ENCODE data around the gene PAK1. TPM values are rescaled to one million over a fixed set of nuclear protein-coding genes. Genes with fewer than 3 reads are reported as not detected.

The PAK1 gene
- total RNA-seq, 2 donors from 2014 or later = 110 to 124 TPM

GRCh38 chr11:77444261-77444660, 29.6 kb downstream of the PAK1 start:
- DNase-seq (no peak), ATAC-seq (no peak)
- intact Hi-C loops (cut with DNase I, micrococcal nuclease) = no loop called here

GRCh38 chr11:77442394-77443053, 31.4 kb downstream of the PAK1 start:
- ATAC-seq = peak; percentile 11
- intact Hi-C loops (cut with DNase I, micrococcal nuclease) = no loop called here
- no peak for DNase-seq

GRCh38 chr11:77441426-77441825, 32.5 kb downstream of the PAK1 start:
- ATAC-seq (peak; percentile 58), DNase-seq (no peak)
- intact Hi-C loops (cut with DNase I, micrococcal nuclease) = no loop called here

- no peak for ATAC-seq
- DNase-seq = no peak
- intact Hi-C loops (cut with DNase I, micrococcal nuclease) = no loop called here
Measured at GRCh38 chr11:77440678-77441077, 33.2 kb downstream of the PAK1 start.

DNA sequence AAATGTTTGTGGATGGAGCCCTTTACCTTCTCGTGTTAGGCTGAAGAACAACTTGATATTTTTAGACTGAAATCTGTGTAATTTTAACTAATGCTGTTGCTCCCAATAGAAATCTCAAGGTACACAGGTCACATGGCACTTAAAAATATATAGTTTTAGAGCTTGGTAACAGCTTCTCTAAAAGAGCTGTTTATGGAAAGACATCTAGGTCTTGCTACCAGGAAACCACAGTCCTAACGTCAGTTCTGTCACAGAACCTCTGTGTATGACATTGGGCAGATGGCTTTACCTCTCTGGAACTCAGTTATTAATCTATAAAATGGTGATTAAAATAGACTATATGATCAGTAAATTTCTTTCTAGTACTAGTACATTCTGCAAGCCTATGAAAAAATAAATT, 35.4 kb downstream of the PAK1 start:
- intact Hi-C loops (cut with DNase I, micrococcal nuclease) = no loop called here
- DNase-seq (no peak), ATAC-seq (no peak)

DNA sequence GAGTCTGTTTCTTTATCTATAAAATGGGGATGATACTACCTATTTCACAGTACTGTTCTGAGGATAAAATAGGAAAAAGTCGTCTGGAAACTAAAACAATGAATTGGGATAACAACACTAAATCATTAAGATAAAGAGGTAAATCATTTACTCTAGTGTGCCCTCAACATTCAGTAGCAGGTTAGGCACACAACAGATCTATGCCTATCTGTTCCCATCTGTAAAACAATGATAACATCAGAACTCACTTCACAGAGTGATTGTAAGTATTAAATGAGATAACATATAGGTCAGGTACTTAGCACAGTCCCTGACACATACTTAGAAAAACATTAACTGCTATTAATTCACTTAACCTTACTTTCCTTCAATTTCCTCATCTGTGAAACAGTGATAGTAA, 36.9 kb downstream of the PAK1 start:
- intact Hi-C loops (cut with DNase I, micrococcal nuclease) = no loop called here
- DNase-seq (no peak), ATAC-seq (peak; percentile 54)

DNA sequence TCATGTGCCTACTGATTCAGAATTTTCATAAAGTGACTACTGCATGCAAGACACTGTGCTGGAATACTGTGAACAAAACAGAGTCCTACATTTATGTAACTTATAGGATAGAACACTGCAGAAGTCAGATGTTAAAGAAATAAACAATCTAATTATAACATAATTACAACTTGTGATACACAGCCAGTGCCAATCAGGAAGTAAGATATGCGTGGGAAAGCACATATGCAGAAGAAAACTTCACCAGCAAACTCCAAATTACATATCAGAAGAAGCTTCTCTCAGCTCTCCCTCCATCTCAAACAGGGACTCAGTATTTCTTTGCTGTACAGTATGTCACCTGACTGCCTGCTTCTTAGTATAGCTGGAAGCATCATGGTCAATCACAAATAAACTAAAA, 37.4 kb downstream of the PAK1 start:
- ATAC-seq = peak; percentile 64
- intact Hi-C loops (cut with DNase I, micrococcal nuclease) = no loop called here
- no peak for DNase-seq

GRCh38 chr11:77435972-77436371, 37.9 kb downstream of the PAK1 start:
- DNase-seq = no peak
- intact Hi-C loops (cut with DNase I, micrococcal nuclease) = no loop called here
- ATAC-seq = peak; percentile 65

- ATAC-seq (no peak), DNase-seq (no peak)
- intact Hi-C loops (cut with DNase I, micrococcal nuclease) = no loop called here
Measured at GRCh38 chr11:77431813-77432212, 42.1 kb downstream of the PAK1 start.

DNA sequence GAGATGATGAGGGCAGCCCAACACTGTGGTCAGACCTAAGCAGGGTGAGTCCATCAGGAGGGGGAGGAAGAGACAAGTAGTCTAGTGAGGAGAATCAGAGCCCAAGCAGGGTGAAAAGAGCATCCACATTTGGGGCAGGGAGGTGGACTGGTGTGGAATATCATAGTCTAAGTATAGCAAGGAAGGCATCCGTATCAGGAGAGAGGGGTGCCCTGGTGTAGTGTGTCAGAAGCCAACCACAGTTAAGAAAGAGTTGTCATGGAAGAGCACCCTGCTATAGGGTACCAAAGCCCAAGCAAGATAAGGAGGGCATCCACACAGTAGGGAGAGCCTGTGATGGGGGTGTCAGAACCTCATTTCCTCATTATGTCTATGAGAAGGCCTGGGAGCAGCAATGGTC, 45.3 kb downstream of the PAK1 start:
- intact Hi-C loops (cut with DNase I, micrococcal nuclease) = no loop called here
- ATAC-seq (no peak), DNase-seq (no peak)

DNA sequence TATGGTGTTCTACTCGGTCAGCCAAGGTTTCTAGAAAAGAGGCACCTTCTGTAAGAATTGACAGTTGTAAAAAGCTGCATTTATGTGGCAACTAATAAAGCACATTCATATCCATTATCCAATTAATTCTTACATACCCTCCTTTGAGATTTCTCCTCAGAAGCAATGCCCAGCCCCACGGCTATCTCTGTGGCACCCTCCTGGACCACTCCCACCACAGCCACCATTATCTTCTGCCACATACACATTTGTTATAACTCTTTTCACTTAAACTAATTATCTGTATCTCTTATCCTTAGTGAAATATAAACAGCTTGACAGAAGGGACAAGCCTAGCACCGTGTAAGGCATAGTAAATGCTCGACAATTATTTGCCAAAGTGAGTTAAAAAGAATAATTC, 48.5 kb downstream of the PAK1 start:
- ATAC-seq (no peak), DNase-seq (no peak)
- intact Hi-C loops (cut with DNase I, micrococcal nuclease) = no loop called here

- ATAC-seq (no peak), DNase-seq (no peak)
- intact Hi-C loops (cut with DNase I, micrococcal nuclease) = no loop called here
Measured at GRCh38 chr11:77424644-77425043, 49.2 kb downstream of the PAK1 start.

DNA sequence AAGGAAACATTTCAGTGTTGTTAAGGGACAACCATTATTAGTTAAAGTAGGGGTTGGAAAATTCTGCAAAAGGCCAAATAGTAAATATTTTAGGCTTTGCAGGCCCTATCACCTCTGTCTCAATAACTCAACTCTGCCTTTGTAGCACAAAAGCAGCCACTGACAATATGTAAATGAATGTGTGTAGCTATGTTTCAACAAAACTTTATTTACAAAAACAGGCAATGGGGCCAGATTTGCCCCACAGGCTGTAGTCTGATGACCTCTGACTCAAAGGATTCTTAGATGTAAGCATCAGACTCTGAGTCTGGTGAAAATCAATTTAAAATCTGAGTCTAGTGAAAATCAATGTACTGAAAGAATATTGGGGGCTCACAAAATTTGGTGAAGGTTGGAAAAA, 50.3 kb downstream of the PAK1 start:
- ATAC-seq (no peak), DNase-seq (no peak)
- intact Hi-C loops (cut with DNase I, micrococcal nuclease) = no loop called here

DNA sequence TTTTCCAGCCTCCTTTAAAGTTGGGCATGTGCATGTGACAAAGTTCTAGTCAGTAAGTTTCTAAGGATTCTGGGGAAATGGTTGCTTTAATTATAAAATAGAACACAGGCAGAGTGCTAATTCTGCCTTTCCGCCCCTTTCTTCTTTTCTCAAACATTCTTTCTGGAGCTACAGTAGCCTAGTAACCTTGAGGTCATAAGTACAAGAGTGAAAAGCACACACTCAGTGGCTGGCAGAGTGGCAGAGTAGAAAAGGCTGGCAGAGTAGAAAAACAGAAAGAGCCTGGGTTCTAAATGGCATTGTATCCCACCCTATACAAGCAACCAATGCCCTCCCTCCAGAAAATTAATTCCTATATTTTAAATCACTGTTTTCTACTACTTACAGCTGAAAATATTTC, 51.2 kb downstream of the PAK1 start:
- ATAC-seq (peak; percentile 37), DNase-seq (no peak)
- intact Hi-C loops (cut with DNase I, micrococcal nuclease) = no loop called here

GRCh38 chr11:77421041-77421723, 52.7 kb downstream of the PAK1 start:
- intact Hi-C loops (cut with DNase I, micrococcal nuclease) = no loop called here
- DNase-seq (no peak), ATAC-seq (no peak)

DNA sequence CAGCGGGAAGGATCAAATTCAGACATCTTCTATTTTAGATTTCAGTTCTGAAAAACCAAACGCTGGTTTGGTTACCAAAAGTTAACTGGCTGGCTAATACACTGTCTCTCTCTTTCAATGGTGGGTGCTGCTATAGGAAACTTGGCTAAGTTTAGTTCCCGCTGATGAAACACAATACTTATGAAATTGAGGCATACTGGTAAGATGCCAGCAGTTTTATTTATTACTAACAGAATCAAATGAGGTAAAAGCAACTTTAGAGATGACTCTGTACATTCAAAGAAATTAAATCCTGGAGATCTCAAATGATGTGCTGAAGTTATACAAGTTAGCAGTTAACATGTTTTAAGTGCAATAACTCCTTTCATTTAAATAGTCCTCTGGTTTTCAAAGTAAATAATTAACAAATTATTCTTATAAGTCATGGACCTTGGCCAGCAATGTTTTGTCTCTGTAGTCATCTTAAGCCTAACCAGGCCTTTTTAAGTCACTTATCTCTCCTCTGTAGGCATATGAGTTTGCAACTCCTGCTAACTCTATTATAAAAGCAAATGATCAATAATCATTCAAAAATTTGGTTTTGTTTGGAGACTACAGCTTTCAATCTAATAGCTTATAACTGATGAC, 54.8 kb downstream of the PAK1 start:
- DNase-seq = no peak
- intact Hi-C loops (cut with DNase I, micrococcal nuclease) = no loop called here
- peak; percentile 67 for ATAC-seq

- intact Hi-C loops (cut with DNase I, micrococcal nuclease) = no loop called here
- DNase-seq (no peak), ATAC-seq (no peak)
Measured at GRCh38 chr11:77418155-77418970, 55.5 kb downstream of the PAK1 start.

- intact Hi-C loops (cut with DNase I, micrococcal nuclease) = no loop called here
- DNase-seq (no peak), ATAC-seq (no peak)
Measured at GRCh38 chr11:77416357-77416756, 57.5 kb downstream of the PAK1 start.

DNA sequence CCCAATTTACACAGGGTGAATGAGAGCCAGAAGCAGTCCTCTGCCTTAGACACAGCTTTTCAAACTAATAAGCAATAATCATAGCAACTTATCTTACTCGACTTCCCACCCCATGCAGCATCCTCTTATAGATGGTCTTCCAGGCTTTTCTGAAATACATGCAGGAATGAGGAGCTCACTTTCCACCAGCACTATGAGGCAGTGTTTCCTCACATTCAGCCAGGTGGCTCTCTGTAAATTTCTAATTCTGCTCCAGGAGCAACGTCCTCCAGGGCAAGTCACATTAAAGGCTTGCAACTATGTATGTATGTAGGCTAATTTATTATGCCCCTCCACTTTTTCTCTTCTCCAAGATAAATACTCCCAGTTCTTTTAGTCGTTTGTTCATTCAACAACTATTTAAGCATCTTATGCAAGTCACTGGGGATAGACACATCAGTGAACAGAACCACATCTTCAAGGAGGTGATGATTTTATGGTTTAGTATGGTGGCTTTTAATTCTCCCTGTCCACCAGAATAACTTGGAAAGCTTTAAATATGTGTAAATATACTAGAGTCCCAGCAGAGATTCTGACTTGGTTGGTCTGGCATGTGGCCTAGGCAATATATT, 59.9 kb downstream of the PAK1 start:
- ATAC-seq (no peak), DNase-seq (no peak)
- intact Hi-C loops (cut with DNase I, micrococcal nuclease) = no loop called here

Data from left colon (tissue), 2 donors.